ENCODE data around the gene FDXACB1.

FDXACB1 gene

GRCh38 chr11:111878385-111878848 lies 548 bp downstream of the FDXACB1 start:
- H3K4me3 ChIP-seq (ENCODE audit: low read depth, low read length): peak overlapping the region; percentile 92
- H3K9me3 ChIP-seq (ENCODE audit: severe bottlenecking): no peaks in the 10 kb centered on the region
- TF ChIP-seq, protein P1, sequence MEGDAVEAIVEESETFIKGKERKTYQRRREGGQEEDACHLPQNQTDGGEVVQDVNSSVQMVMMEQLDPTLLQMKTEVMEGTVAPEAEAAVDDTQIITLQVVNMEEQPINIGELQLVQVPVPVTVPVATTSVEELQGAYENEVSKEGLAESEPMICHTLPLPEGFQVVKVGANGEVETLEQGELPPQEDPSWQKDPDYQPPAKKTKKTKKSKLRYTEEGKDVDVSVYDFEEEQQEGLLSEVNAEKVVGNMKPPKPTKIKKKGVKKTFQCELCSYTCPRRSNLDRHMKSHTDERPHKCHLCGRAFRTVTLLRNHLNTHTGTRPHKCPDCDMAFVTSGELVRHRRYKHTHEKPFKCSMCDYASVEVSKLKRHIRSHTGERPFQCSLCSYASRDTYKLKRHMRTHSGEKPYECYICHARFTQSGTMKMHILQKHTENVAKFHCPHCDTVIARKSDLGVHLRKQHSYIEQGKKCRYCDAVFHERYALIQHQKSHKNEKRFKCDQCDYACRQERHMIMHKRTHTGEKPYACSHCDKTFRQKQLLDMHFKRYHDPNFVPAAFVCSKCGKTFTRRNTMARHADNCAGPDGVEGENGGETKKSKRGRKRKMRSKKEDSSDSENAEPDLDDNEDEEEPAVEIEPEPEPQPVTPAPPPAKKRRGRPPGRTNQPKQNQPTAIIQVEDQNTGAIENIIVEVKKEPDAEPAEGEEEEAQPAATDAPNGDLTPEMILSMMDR (IDR thresholded peaks at IDR 0.05; ENCODE audit: low read depth, low read length): no peak
- peak overlapping the region; percentile 98 for H3K27ac ChIP-seq
- H3K27me3 ChIP-seq (ENCODE audit: insufficient read depth, low read depth, severe bottlenecking): no peaks in the 10 kb centered on the region
- H3K36me3 ChIP-seq: no peaks in the 10 kb centered on the region
- DNase-seq: no peak

- DNase-seq: no peak
- H3K4me3 ChIP-seq (ENCODE audit: low read depth, low read length): peak overlapping the region; percentile 94
- H3K36me3 ChIP-seq: peaks cover 34% of the 10 kb centered on the region
- peak overlapping the region; percentile 92 for H3K27ac ChIP-seq
- TF ChIP-seq, protein P1 (IDR thresholded peaks at IDR 0.05; ENCODE audit: low read depth, low read length): no peak
- H3K9me3 ChIP-seq (ENCODE audit: severe bottlenecking): no peaks in the 10 kb centered on the region
- H3K27me3 ChIP-seq (ENCODE audit: insufficient read depth, low read depth, severe bottlenecking): no peaks in the 10 kb centered on the region
Observed at GRCh38 chr11:111871693-111872161, 7.2 kb downstream of the FDXACB1 start.

- H3K9me3 ChIP-seq (ENCODE audit: severe bottlenecking): no peaks in the 10 kb centered on the region
- TF ChIP-seq, protein P1 (IDR thresholded peaks at IDR 0.05; ENCODE audit: low read depth, low read length): no peak
- peaks cover 39% of the 10 kb centered on the region for H3K36me3 ChIP-seq
- peak within 1 kb of the TSS; percentile 94 for H3K4me3 ChIP-seq (ENCODE audit: low read depth, low read length)
- peak; percentile 90 for DNase-seq
- H3K27ac ChIP-seq: peak within 1 kb of the TSS; percentile 92
- no peaks in the 10 kb centered on the region for H3K27me3 ChIP-seq (ENCODE audit: insufficient read depth, low read depth, severe bottlenecking)
Observed at GRCh38 chr11:111870886-111871692, 7.9 kb downstream of the FDXACB1 start, which contains the start of gene ALG9. Gene ALG9, minus strand, starts transcription at chr11:111871581. Its CDS starts 99 bp downstream, at chr11:111871482.

- no peak for DNase-seq
- peak overlapping the region; percentile 92; the same call in 1 of the 2 replicates for H3K27ac ChIP-seq
- peaks cover 43% of the 10 kb centered on the region for H3K36me3 ChIP-seq
- no peaks in the 10 kb centered on the region for H3K27me3 ChIP-seq (ENCODE audit: insufficient read depth, low read depth, severe bottlenecking)
- H3K4me3 ChIP-seq (ENCODE audit: low read depth, low read length): peak overlapping the region; percentile 94
- H3K9me3 ChIP-seq (ENCODE audit: severe bottlenecking): no peaks in the 10 kb centered on the region
- TF ChIP-seq, protein P1 (IDR thresholded peaks at IDR 0.05; ENCODE audit: low read depth, low read length): no peak
Observed at GRCh38 chr11:111870522-111870885, 8.5 kb downstream of the FDXACB1 start.

GRCh38 chr11:111870113-111870512 lies 8.9 kb downstream of the FDXACB1 start:
- Histone ChIP-seq H3K36me3 (peaks cover 47% of the 10 kb centered on the region), H3K4me3 (ENCODE audit: low read depth, low read length) (peak overlapping the region; percentile 94), H3K9me3 (ENCODE audit: severe bottlenecking) (no peaks in the 10 kb centered on the region), H3K27me3 (ENCODE audit: insufficient read depth, low read depth, severe bottlenecking) (no peaks in the 10 kb centered on the region), H3K27ac (no peak overlapping the region)
- no peak for DNase-seq
- TF ChIP-seq, protein P1 (IDR thresholded peaks at IDR 0.05; ENCODE audit: low read depth, low read length): no peak
